Activated CD8-positive, alpha-beta T cell treated with anti-CD3 and anti-CD28 coated beads for 36 hours (primary cell): Measurements from ENCODE around the gene LPIN2. TPM values are rescaled to one million over a fixed set of nuclear protein-coding genes. Genes with fewer than 3 reads are reported as not detected.

Experiments
- ATAC-seq: fragments of 200-7000 bp; cut with Tn5 transposase; one replicate; pipeline ENCODE4 v1.10.0; 2021; ENCODE audit warnings: mild to moderate bottlenecking, moderate library complexity
- CTCF ChIA-PET: fragments of 350-600 bp; sonication (Branson Sonifier 250); formaldehyde crosslinking; loops from one replicate; lab custom pipeline; 2021; ENCODE audit warnings: antibody characterized with exemption; lab: Charles Lee
- POLR2A ChIA-PET: fragments of 350-600 bp; sonication (Branson Sonifier 250); formaldehyde crosslinking; loops from one replicate; lab custom pipeline; 2021; ENCODE audit warnings: antibody characterized with exemption; lab: Charles Lee
- DNase-seq: peaks from one replicate; pipeline ENCODE4 v3.0.0-alpha.2; 2020
- H3K27ac Mint-ChIP-seq: one replicate; pipeline ENCODE4 v1.8.0; 2021; ENCODE audit warnings: mild to moderate bottlenecking, mixed read lengths
- H3K27me3 Mint-ChIP-seq: one replicate; pipeline ENCODE4 v1.8.0; 2021; ENCODE audit warnings: mixed read lengths
- H3K36me3 Mint-ChIP-seq: one replicate; pipeline ENCODE4 v1.8.0; 2021; ENCODE audit warnings: low read depth, mixed read lengths
- H3K4me1 Mint-ChIP-seq: one replicate; pipeline ENCODE4 v1.8.0; 2021; ENCODE audit warnings: low read depth, mixed read lengths
- H3K4me3 Mint-ChIP-seq: one replicate; pipeline ENCODE4 v1.8.0; 2021; ENCODE audit warnings: mild to moderate bottlenecking, moderate library complexity, mixed read lengths
- H3K9me3 Mint-ChIP-seq: one replicate; pipeline ENCODE4 v1.8.0; 2021; ENCODE audit warnings: mixed read lengths
- intact Hi-C: fragments of 100-400 bp; cut with micrococcal nuclease; formaldehyde crosslinking; loops from one replicate; pipeline ENCODE4 v1.10.0; 2022
- total RNA-seq, 2 experiments: library from RNA; stranded (reverse); gene quantifications; one replicate each; pipeline ENCODE4 v1.2.3, GENCODE V29; 2021
- TF ChIP-seq, protein P1 (sequence below): fragments of 200-600 bp; IDR thresholded peaks from one replicate; pipeline ENCODE4 v1.8.0; 2022; ENCODE audit warnings: antibody characterized with exemption, mild to moderate bottlenecking

Gene LPIN2
- total RNA-seq, 2 experiments from 2014 or later: 95.5 to 95.7 TPM

DNA sequence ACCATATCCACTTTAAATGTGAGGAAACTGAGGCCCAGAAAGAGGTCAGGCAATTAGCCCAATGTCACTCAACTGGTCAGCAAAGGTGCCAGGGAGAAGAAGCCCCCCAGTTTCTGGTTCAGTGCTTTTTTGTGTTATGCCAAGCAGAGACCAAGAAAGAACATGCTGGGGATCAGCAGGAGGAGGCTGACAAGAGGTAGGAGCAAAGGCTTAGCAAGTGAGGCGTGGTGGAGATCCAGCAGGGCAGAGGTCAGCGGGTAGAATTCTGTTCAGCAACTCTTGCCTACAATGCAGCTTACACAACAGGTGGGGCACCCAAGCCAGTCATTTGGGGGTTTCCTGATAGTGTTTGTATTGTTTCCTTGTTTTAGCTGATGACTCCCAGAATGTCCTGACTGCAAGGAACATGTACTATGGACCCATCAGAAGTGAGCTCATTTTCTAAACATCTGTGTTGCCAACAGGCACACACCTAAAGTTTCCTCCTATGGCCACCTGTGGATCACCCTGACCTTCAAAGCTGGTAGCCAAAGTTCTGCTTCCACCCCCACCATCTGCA lies 28.2 kb downstream of the LPIN2 start:
- CTCF ChIA-PET: interaction anchor here (0.7 to 8.7 kb wide), 33 partner anchors 10 to 278 kb away, joined by 3 to 152 read pairs (median 7); partner anchors contain the start of gene MYL12A
- intact Hi-C loops: loop anchor here (2.0 kb wide), 1 partner anchor 52 kb away; no protein-coding TSS in a partner anchor
- H3K4me3 Mint-ChIP-seq: no peak overlapping the region

DNA sequence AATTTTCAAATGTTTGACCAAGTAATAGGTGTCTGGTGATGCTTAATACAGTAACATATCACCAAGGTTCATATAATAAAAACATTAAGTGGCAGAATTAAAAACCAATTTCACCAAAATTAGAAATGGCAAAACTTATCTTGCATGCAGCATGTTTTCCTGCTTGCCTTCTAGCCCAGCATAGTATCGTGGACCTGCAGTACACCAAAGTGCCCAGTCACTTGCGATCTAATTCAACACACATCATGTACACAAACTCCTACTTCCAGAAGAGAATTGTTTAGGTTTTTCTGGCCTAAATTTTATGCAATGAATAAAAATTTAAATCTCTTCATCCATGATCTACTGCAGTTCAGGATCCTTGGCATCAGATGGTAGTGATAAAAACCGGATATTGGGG lies 28.9 kb downstream of the LPIN2 start:
- CTCF ChIA-PET: interaction anchor here (3.0 to 8.7 kb wide), 5 partner anchors 10 to 145 kb away, joined by 10 to 152 read pairs (median 66); no protein-coding TSS in a partner anchor
- Mint-ChIP-seq H3K9me3 (no peaks in the 10 kb centered on the region), H3K4me3 (peak overlapping the region; percentile 9), H3K27ac (peak overlapping the region; percentile 69), H3K27me3 (no peaks in the 10 kb centered on the region), H3K4me1 (peaks cover 70% of the 10 kb centered on the region), H3K36me3 (peaks cover 44% of the 10 kb centered on the region)
- ATAC-seq (no peak), DNase-seq (peak; percentile 16)
- TF ChIP-seq, protein P1, sequence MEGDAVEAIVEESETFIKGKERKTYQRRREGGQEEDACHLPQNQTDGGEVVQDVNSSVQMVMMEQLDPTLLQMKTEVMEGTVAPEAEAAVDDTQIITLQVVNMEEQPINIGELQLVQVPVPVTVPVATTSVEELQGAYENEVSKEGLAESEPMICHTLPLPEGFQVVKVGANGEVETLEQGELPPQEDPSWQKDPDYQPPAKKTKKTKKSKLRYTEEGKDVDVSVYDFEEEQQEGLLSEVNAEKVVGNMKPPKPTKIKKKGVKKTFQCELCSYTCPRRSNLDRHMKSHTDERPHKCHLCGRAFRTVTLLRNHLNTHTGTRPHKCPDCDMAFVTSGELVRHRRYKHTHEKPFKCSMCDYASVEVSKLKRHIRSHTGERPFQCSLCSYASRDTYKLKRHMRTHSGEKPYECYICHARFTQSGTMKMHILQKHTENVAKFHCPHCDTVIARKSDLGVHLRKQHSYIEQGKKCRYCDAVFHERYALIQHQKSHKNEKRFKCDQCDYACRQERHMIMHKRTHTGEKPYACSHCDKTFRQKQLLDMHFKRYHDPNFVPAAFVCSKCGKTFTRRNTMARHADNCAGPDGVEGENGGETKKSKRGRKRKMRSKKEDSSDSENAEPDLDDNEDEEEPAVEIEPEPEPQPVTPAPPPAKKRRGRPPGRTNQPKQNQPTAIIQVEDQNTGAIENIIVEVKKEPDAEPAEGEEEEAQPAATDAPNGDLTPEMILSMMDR: no peak
- intact Hi-C loops: loop anchor here (2.0 kb wide), 1 partner anchor 51 kb away; no protein-coding TSS in a partner anchor
- POLR2A ChIA-PET: interaction anchor here (1.2 to 7.8 kb wide), 3 partner anchors 9 to 264 kb away, joined by 3 to 142 read pairs (median 4); no protein-coding TSS in a partner anchor

More for the DNA sequence above, 28.2 kb downstream of the LPIN2 start:
- H3K9me3 Mint-ChIP-seq: peaks cover under 1% of the 10 kb centered on the region
- TF ChIP-seq, protein P1: no peak
- POLR2A ChIA-PET: interaction anchor here (1.2 to 7.8 kb wide), 6 partner anchors 9 to 263 kb away, joined by 3 to 142 read pairs (median 6); no protein-coding TSS in a partner anchor
- peaks cover 46% of the 10 kb centered on the region for H3K36me3 Mint-ChIP-seq
- DNase-seq (peak; percentile 30), ATAC-seq (no peak)
- H3K27ac Mint-ChIP-seq: peak overlapping the region; percentile 69
- H3K4me1 Mint-ChIP-seq: peaks cover 69% of the 10 kb centered on the region
- no peaks in the 10 kb centered on the region for H3K27me3 Mint-ChIP-seq

DNA sequence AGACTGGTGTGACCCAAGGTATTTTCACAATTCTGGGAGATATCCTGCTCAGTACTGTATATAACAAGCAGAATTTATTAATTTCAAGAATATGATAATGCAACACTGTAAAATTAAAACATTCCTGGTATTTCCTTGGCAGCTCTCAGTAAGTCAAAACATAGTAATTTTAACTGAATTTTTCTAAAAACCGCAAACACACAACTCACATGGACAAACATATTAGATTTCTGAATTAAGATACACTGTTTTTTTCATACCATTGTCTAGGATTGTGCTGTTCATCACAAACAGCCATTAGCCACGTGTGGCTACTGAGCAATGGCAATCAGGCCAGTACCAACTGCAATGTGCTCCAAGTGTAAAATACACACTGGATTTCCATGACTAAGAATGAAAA lies 29.6 kb downstream of the LPIN2 start:
- Mint-ChIP-seq H3K27ac (peak overlapping the region; percentile 89), H3K4me1 (peaks cover 70% of the 10 kb centered on the region), H3K4me3 (peak overlapping the region; percentile 74), H3K27me3 (no peaks in the 10 kb centered on the region), H3K9me3 (no peaks in the 10 kb centered on the region), H3K36me3 (peaks cover 44% of the 10 kb centered on the region)
- CTCF ChIA-PET: interaction anchor here (0.7 to 8.7 kb wide), 10 partner anchors 11 to 262 kb away, joined by 3 to 152 read pairs (median 4); no protein-coding TSS in a partner anchor
- TF ChIP-seq, protein P1: no peak
- DNase-seq (no peak), ATAC-seq (no peak)
- intact Hi-C loops: no loop called here
- POLR2A ChIA-PET: interaction anchor here (0.7 to 7.8 kb wide), 7 partner anchors 10 to 189 kb away, joined by 3 to 142 read pairs (median 4); no protein-coding TSS in a partner anchor

DNA sequence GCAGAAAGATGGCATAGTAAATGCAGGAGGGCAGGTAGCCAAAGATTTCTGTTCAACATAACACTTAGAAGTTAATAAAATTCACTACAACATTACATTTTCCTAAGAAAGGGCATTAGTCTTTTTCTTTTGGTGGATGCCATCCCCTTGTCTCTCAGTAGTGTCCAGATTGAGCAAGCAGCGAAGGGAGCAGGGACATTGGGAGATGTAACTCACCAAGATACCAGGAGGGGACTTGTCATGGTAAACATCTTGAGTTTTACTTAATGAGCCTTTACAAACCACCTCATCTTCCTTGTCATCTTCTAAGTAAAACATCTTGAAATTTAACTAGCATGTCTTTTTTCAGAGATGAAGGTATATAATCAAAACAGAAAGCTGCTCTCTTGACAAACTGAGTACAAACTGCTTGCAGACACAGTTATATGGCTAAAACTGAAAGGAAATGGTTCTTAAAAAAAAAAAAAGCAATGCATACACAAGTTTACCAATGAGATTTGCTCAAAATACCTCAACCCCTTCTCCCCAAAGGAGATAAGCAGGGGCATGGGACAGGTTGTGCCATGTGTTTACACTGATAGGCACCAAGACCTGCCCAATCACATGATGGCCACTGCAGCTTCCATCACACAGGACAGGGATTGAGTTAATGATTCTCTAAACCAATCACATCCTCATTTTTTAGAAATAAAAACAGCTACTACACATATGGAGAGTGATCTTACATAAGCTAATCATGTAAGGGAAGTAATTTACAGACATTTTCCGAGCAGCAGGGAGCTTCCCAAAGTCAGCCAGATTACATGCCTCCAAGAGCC lies 30.3 kb downstream of the LPIN2 start:
- H3K4me3 Mint-ChIP-seq: peak overlapping the region; percentile 74
- H3K9me3 Mint-ChIP-seq: no peaks in the 10 kb centered on the region
- H3K4me1 Mint-ChIP-seq: peaks cover 72% of the 10 kb centered on the region
- peak overlapping the region; percentile 89 for H3K27ac Mint-ChIP-seq
- ATAC-seq (peak; percentile 43), DNase-seq (peak; percentile 55)
- intact Hi-C loops: no loop called here
- TF ChIP-seq, protein P1: peak; percentile 27
- ChIA-PET POLR2A (interaction anchor here (0.7 to 7.8 kb wide), 11 partner anchors 10 to 615 kb away, joined by 3 to 142 read pairs (median 3); partner anchors contain the start of gene MYL12A), CTCF (interaction anchor here (0.7 to 8.7 kb wide), 14 partner anchors 9 to 263 kb away, joined by 3 to 152 read pairs (median 3); no protein-coding TSS in a partner anchor)
- no peaks in the 10 kb centered on the region for H3K27me3 Mint-ChIP-seq
- H3K36me3 Mint-ChIP-seq: peaks cover 45% of the 10 kb centered on the region
